ENCODE results near the gene BRD3. TPM values are rescaled to one million over a fixed set of nuclear protein-coding genes. Genes with fewer than 3 reads are reported as not detected.
A peak's percentile ranks its signal among the peaks of the same experiment; 100 is the strongest.
"Not testable (repeated sequence)": the region's sequence is repeated elsewhere in the genome, so short reads cannot be mapped to it uniquely, and the experiment has no call there.

Gene BRD3
- total RNA-seq, 1 donor: 6.9 TPM

DNA sequence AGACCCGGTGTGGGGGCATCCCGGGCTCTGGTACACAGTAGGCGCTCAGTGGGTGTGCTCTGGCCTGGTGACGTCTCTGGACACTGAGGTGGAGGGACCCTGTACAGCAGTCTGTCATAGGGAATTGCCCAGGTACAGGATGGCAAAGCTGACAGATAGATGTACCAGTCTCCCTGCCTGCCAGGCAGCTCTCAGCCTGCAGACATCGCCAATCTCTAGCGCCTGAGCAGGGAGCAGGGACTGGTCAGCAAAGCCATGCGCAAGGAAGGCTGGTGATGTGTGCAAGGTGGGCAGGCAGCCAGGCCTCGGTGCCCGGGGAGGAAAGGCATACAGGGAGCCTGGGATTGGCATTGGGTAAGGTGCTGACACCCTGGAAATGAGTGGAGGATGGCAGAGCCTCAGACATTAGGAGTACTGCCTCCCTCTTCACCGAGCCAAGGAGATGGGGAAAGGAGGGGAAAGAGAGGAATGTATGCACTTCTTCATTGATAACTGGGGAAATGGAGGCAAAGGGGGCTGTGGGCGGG, 33.9 kb upstream of the BRD3 start:
- Histone ChIP-seq H3K27ac (ENCODE audit: low read depth, low read length) (no peak overlapping the region), H3K79me2 (ENCODE audit: insufficient read depth, low read length) (no peaks in the 10 kb centered on the region), H3K36me3 (ENCODE audit: insufficient read depth, low read length) (no peaks in the 10 kb centered on the region), H3K9me3 (ENCODE audit: low read depth, low read length) (no peaks in the 10 kb centered on the region), H4K20me1 (ENCODE audit: insufficient read depth, low read length) (no peaks in the 10 kb centered on the region), H3K4me1 (ENCODE audit: insufficient read depth, low read length) (no peaks in the 10 kb centered on the region), H2AFZ (ENCODE audit: low read length) (no peak overlapping the region), H3K4me3 (ENCODE audit: insufficient read depth, low read length) (no peak overlapping the region), H3K4me2 (ENCODE audit: insufficient read depth, low read length) (no peak overlapping the region), H3K27me3 (ENCODE audit: insufficient read depth, low read length) (peaks cover 6% of the 10 kb centered on the region)
- TF ChIP-seq, protein P1, sequence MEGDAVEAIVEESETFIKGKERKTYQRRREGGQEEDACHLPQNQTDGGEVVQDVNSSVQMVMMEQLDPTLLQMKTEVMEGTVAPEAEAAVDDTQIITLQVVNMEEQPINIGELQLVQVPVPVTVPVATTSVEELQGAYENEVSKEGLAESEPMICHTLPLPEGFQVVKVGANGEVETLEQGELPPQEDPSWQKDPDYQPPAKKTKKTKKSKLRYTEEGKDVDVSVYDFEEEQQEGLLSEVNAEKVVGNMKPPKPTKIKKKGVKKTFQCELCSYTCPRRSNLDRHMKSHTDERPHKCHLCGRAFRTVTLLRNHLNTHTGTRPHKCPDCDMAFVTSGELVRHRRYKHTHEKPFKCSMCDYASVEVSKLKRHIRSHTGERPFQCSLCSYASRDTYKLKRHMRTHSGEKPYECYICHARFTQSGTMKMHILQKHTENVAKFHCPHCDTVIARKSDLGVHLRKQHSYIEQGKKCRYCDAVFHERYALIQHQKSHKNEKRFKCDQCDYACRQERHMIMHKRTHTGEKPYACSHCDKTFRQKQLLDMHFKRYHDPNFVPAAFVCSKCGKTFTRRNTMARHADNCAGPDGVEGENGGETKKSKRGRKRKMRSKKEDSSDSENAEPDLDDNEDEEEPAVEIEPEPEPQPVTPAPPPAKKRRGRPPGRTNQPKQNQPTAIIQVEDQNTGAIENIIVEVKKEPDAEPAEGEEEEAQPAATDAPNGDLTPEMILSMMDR (IDR thresholded peaks at IDR 0.05; ENCODE audit: extremely low read depth, low read depth, low read length): no peak
- no peak for DNase-seq (ENCODE audit: insufficient read length, low spot score, missing footprints)

DNA sequence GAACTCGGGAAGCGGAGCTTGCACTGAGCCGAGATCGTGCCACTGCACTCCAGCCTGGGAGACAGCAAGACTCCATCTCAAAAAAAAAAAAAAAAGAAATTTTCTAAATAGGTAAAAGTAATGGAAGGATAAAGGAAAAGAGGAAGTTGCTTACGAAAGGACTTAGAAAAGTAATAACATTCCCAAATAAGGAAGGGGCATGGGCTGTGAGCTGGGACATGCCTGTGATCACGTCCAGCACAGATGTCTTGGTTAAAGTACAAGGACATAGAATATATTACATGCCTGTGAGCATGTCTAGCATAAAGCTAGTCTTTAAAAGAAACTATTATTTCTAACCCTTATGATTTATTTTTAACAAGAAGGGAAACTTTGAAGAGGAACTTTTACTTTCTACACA, 33.3 kb upstream of the BRD3 start:
- H3K27me3 ChIP-seq (ENCODE audit: insufficient read depth, low read length); H3K79me2 ChIP-seq (ENCODE audit: insufficient read depth, low read length); H2AFZ ChIP-seq (ENCODE audit: low read length); H3K4me3 ChIP-seq (ENCODE audit: insufficient read depth, low read length); DNase-seq (ENCODE audit: insufficient read length, low spot score, missing footprints); H3K36me3 ChIP-seq (ENCODE audit: insufficient read depth, low read length); H4K20me1 ChIP-seq (ENCODE audit: insufficient read depth, low read length); H3K27ac ChIP-seq (ENCODE audit: low read depth, low read length); H3K4me2 ChIP-seq (ENCODE audit: insufficient read depth, low read length); H3K9me3 ChIP-seq (ENCODE audit: low read depth, low read length); H3K4me1 ChIP-seq (ENCODE audit: insufficient read depth, low read length): not testable (repeated sequence)

DNA sequence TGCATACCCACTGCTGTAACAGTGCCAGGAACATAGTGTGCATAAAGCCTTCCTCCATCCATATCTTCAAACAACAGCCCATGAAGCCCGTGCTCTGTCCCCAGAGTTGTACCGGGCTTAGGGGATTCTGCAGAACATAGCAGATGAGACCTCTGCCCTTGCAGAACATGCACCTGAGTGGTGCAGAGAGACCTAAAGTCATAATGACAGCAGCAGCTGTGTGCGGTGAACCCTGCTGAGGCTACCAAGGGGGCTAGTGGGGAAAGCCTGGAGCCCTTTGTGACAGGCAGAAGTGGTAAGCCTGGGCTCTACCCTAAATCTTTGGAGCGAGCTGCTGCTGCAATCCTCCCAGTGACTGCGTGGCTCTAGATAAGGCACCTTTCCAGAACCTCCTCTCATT, 32.2 kb upstream of the BRD3 start:
- DNase-seq (ENCODE audit: insufficient read length, low spot score, missing footprints): no peak
- H3K4me3 ChIP-seq (ENCODE audit: insufficient read depth, low read length): no peak overlapping the region
- no peak overlapping the region for H3K27ac ChIP-seq (ENCODE audit: low read depth, low read length)
- no peaks in the 10 kb centered on the region for H3K4me1 ChIP-seq (ENCODE audit: insufficient read depth, low read length)
- no peaks in the 10 kb centered on the region for H3K79me2 ChIP-seq (ENCODE audit: insufficient read depth, low read length)
- no peaks in the 10 kb centered on the region for H3K9me3 ChIP-seq (ENCODE audit: low read depth, low read length)
- TF ChIP-seq, protein P1 (IDR thresholded peaks at IDR 0.05; ENCODE audit: extremely low read depth, low read depth, low read length): no peak
- H3K36me3 ChIP-seq (ENCODE audit: insufficient read depth, low read length): no peaks in the 10 kb centered on the region
- H3K4me2 ChIP-seq (ENCODE audit: insufficient read depth, low read length): no peak overlapping the region
- H3K27me3 ChIP-seq (ENCODE audit: insufficient read depth, low read length): peaks cover 10% of the 10 kb centered on the region
- H2AFZ ChIP-seq (ENCODE audit: low read length): no peak overlapping the region
- H4K20me1 ChIP-seq (ENCODE audit: insufficient read depth, low read length): no peaks in the 10 kb centered on the region

DNA sequence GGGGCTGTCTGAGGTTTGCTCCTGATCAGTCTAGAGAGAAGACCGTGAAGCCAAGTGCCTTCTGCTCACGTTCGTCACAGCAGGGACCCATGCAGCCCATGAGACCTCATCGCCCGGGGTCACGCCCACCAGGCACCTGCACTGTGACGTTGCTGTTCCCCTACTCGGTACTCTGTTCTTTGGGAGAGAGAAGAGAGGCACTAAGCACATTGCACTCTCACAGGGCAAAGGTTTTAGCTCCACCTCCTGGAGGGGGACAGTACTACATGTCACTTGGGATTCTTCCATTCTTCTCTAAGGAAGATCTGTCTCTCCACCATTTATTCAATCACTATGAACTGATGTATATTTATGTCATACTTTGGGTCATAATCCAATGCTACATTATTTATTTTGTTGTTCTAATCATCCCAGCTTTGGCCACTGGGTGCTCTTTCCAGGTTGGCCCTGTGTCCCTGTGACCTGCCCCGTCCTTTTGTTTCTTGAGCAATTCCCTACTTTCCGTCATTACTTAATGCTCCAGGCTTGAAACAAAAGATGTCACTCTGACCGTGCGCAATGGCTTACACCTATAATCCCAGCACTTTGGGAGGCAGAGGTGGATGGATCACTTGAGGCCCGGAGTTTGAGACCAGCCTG, 31.4 kb upstream of the BRD3 start:
- H3K27me3 ChIP-seq (ENCODE audit: insufficient read depth, low read length): peaks cover 15% of the 10 kb centered on the region
- no peaks in the 10 kb centered on the region for H3K4me1 ChIP-seq (ENCODE audit: insufficient read depth, low read length)

More for the DNA sequence above, 31.4 kb upstream of the BRD3 start:
- Histone ChIP-seq H3K27ac (ENCODE audit: low read depth, low read length) (no peak overlapping the region), H3K36me3 (ENCODE audit: insufficient read depth, low read length) (no peaks in the 10 kb centered on the region), H4K20me1 (ENCODE audit: insufficient read depth, low read length) (no peaks in the 10 kb centered on the region), H3K79me2 (ENCODE audit: insufficient read depth, low read length) (no peaks in the 10 kb centered on the region), H3K4me3 (ENCODE audit: insufficient read depth, low read length) (no peak overlapping the region), H3K4me2 (ENCODE audit: insufficient read depth, low read length) (no peak overlapping the region), H2AFZ (ENCODE audit: low read length) (no peak overlapping the region), H3K9me3 (ENCODE audit: low read depth, low read length) (no peaks in the 10 kb centered on the region)
- no peak for DNase-seq (ENCODE audit: insufficient read length, low spot score, missing footprints)
- TF ChIP-seq, protein P1 (IDR thresholded peaks at IDR 0.05; ENCODE audit: extremely low read depth, low read depth, low read length): peak; percentile 71
